Stimulated activated CD4-positive, alpha-beta T cell treated with anti-CD3 and anti-CD28 coated beads, TNF-alpha, amount 100 ng/mL, for 1 hour (primary cell): ENCODE data around the gene GIGYF2.

Experiments
- DNase-seq, 3 donors: peaks; one replicate each; pipeline ENCODE4 v3.0.0-alpha.2; 2020; ENCODE audit warnings: low read depth in 3 of 3, low spot score in 1 of 3

GIGYF2 gene

GRCh38 chr2:232878855-232879617 is 181.9 kb downstream of the GIGYF2 start:
- no peak for DNase-seq

- no peak for DNase-seq
These were observed 182.7 kb downstream of the GIGYF2 start for GRCh38 chr2:232879618-232880494.

GRCh38 chr2:232880764-232881351 is 183.7 kb downstream of the GIGYF2 start:
- no peak for DNase-seq

GRCh38 chr2:232882085-232882484 is 185.0 kb downstream of the GIGYF2 start:
- DNase-seq, result no peak

GRCh38 chr2:232882505-232883115 is 185.5 kb downstream of the GIGYF2 start:
- no peak for DNase-seq

- no peak for DNase-seq
These were observed 186.1 kb downstream of the GIGYF2 start for GRCh38 chr2:232883116-232883721.

- no peak for DNase-seq
These were observed 186.9 kb downstream of the GIGYF2 start for GRCh38 chr2:232884001-232884421.

GRCh38 chr2:232884549-232885263 is 187.6 kb downstream of the GIGYF2 start:
- DNase-seq, result no peak

GRCh38 chr2:232885264-232885961 is 188.3 kb downstream of the GIGYF2 start:
- no peak for DNase-seq

- DNase-seq, result no peak
These were observed 189.0 kb downstream of the GIGYF2 start for GRCh38 chr2:232886176-232886575.

GRCh38 chr2:232886632-232887031 is 189.5 kb downstream of the GIGYF2 start:
- DNase-seq, result no peak

- DNase-seq, result no peak
These were observed 190.2 kb downstream of the GIGYF2 start for GRCh38 chr2:232887171-232887850.

GRCh38 chr2:232888099-232888836 is 191.1 kb downstream of the GIGYF2 start:
- no peak for DNase-seq

- no peak for DNase-seq
These were observed 191.9 kb downstream of the GIGYF2 start for GRCh38 chr2:232888839-232889529.

- no peak for DNase-seq
These were observed 192.8 kb downstream of the GIGYF2 start for GRCh38 chr2:232889876-232890401.

GRCh38 chr2:232890536-232890895 is 193.4 kb downstream of the GIGYF2 start:
- no peak for DNase-seq

- DNase-seq, result no peak
These were observed 193.9 kb downstream of the GIGYF2 start for GRCh38 chr2:232890896-232891601.
